ENCODE results near the gene CNN1.
"Not testable (repeated sequence)": the region's sequence is repeated elsewhere in the genome, so short reads cannot be mapped to it uniquely, and the experiment has no call there.

GRCh38 chr19:11573763-11574162, 35.1 kb downstream of the CNN1 start:
- not testable (repeated sequence) for TF ChIP-seq CTCF (IDR thresholded peaks at IDR 0.05; ENCODE audit: poor library complexity); EZH2 (IDR thresholded peaks at IDR 0.05; ENCODE audit: borderline replicate concordance)
